ENCODE data around the gene MAP2K5. TPM values are rescaled to one million over a fixed set of nuclear protein-coding genes. Genes with fewer than 3 reads are reported as not detected.

Gene MAP2K5
- total RNA-seq, 1 experiment from 2014 or later = 22.2 TPM

GRCh38 chr15:67753891-67754290, 211.4 kb downstream of the MAP2K5 start:
- BruUV-seq (replicated peaks) = no TSS peak
- H3K36me3 Mint-ChIP-seq (ENCODE audit: insufficient read depth, unreplicated experiment) = no peaks in the 10 kb centered on the region

GRCh38 chr15:67755264-67755663, 212.8 kb downstream of the MAP2K5 start:
- no peak for TF ChIP-seq CTCF (IDR thresholded peaks at IDR 0.05; ENCODE audit: unreplicated experiment)
- BruUV-seq (replicated peaks) = no TSS peak
- H3K36me3 Mint-ChIP-seq (ENCODE audit: insufficient read depth, unreplicated experiment) = no peaks in the 10 kb centered on the region
- DNase-seq = no peak
- H3K27ac Mint-ChIP-seq (ENCODE audit: unreplicated experiment) = no peak overlapping the region
- H3K9me3 Mint-ChIP-seq (ENCODE audit: low read depth, unreplicated experiment) = no peaks in the 10 kb centered on the region
- no peaks in the 10 kb centered on the region for H3K4me1 Mint-ChIP-seq (ENCODE audit: low read depth, unreplicated experiment)
- intact Hi-C loops (cut with micrococcal nuclease; ENCODE audit: unreplicated experiment) = no loop called here
- no peaks in the 10 kb centered on the region for H3K27me3 Mint-ChIP-seq (ENCODE audit: unreplicated experiment)
- no peak overlapping the region for H3K4me3 Mint-ChIP-seq (ENCODE audit: low read depth, unreplicated experiment)
- CTCF ChIA-PET = interaction anchor here (0.6 kb wide), 1 partner anchor 263 kb away, joined by 3 read pairs; no protein-coding TSS in a partner anchor

More at GRCh38 chr15:67753891-67754290, 211.4 kb downstream of the MAP2K5 start:
- Mint-ChIP-seq H3K9me3 (ENCODE audit: low read depth, unreplicated experiment) (no peaks in the 10 kb centered on the region), H3K27ac (ENCODE audit: unreplicated experiment) (no peak overlapping the region), H3K4me1 (ENCODE audit: low read depth, unreplicated experiment) (no peaks in the 10 kb centered on the region), H3K4me3 (ENCODE audit: low read depth, unreplicated experiment) (no peak overlapping the region), H3K27me3 (ENCODE audit: unreplicated experiment) (no peaks in the 10 kb centered on the region)
- intact Hi-C loops (cut with micrococcal nuclease; ENCODE audit: unreplicated experiment) = no loop called here
- CTCF ChIA-PET = no interaction called here
- no peak for TF ChIP-seq CTCF (IDR thresholded peaks at IDR 0.05; ENCODE audit: unreplicated experiment)
- DNase-seq = no peak

- no peaks in the 10 kb centered on the region for H3K36me3 Mint-ChIP-seq (ENCODE audit: insufficient read depth, unreplicated experiment)
- H3K27ac Mint-ChIP-seq (ENCODE audit: unreplicated experiment) = no peak overlapping the region
- no peak overlapping the region for H3K4me3 Mint-ChIP-seq (ENCODE audit: low read depth, unreplicated experiment)
- no TSS peak for BruUV-seq (replicated peaks)
- no peaks in the 10 kb centered on the region for H3K27me3 Mint-ChIP-seq (ENCODE audit: unreplicated experiment)
- no peak for DNase-seq
- no peaks in the 10 kb centered on the region for H3K4me1 Mint-ChIP-seq (ENCODE audit: low read depth, unreplicated experiment)
- no peaks in the 10 kb centered on the region for H3K9me3 Mint-ChIP-seq (ENCODE audit: low read depth, unreplicated experiment)
- CTCF ChIA-PET = interaction anchor here (0.5 kb wide), 1 partner anchor 471 kb away, joined by 3 read pairs; no protein-coding TSS in a partner anchor
- intact Hi-C loops (cut with micrococcal nuclease; ENCODE audit: unreplicated experiment) = no loop called here
- TF ChIP-seq CTCF (IDR thresholded peaks at IDR 0.05; ENCODE audit: unreplicated experiment) = no peak
These were observed 213.4 kb downstream of the MAP2K5 start for GRCh38 chr15:67755936-67756335.

- H3K9me3 Mint-ChIP-seq (ENCODE audit: low read depth, unreplicated experiment) = no peaks in the 10 kb centered on the region
- CTCF ChIA-PET = no interaction called here
- H3K27me3 Mint-ChIP-seq (ENCODE audit: unreplicated experiment) = no peaks in the 10 kb centered on the region
- BruUV-seq (replicated peaks) = no TSS peak
- DNase-seq = no peak
- H3K4me1 Mint-ChIP-seq (ENCODE audit: low read depth, unreplicated experiment) = no peaks in the 10 kb centered on the region
- no peak overlapping the region for H3K4me3 Mint-ChIP-seq (ENCODE audit: low read depth, unreplicated experiment)
- no peak overlapping the region for H3K27ac Mint-ChIP-seq (ENCODE audit: unreplicated experiment)
- TF ChIP-seq CTCF (IDR thresholded peaks at IDR 0.05; ENCODE audit: unreplicated experiment) = no peak
- H3K36me3 Mint-ChIP-seq (ENCODE audit: insufficient read depth, unreplicated experiment) = no peaks in the 10 kb centered on the region
- intact Hi-C loops (cut with micrococcal nuclease; ENCODE audit: unreplicated experiment) = no loop called here
These were observed 216.3 kb downstream of the MAP2K5 start for GRCh38 chr15:67758619-67759300.

Measured in Calu3 (cell line).